SK-N-SH treated with all-trans-retinoic acid at 6 μM for 48 hours (cell line): ENCODE results near the gene CLHC1.

Experiments used
- ATAC-seq: fragments of 200-7000 bp; cut with Tn5 transposase; 3 replicates; pipeline ENCODE4 v1.9.1; 2020; ENCODE audit warnings: mild to moderate bottlenecking, moderate library complexity
- ARNTL ChIP-seq: fragments of 450-650 bp; formaldehyde crosslinking; IDR thresholded peaks from 2 replicates; pipeline ENCODE4 v1.5.0; 2020; ENCODE audit warnings: low read depth, mild to moderate bottlenecking, moderate library complexity, borderline replicate concordance
- CSDC2 ChIP-seq: fragments of 250-450 bp; sonication (Bioruptor Pico); IDR thresholded peaks from 2 replicates; pipeline ENCODE4 v1.5.0; 2020; ENCODE audit warnings: mild to moderate bottlenecking, moderate library complexity
- CSRNP3 ChIP-seq: fragments of 250-450 bp; sonication (Bioruptor Pico); IDR thresholded peaks from 2 replicates; pipeline ENCODE4 v1.5.1; 2021; ENCODE audit warnings: mild to moderate bottlenecking, moderate library complexity
- ESRRG ChIP-seq: fragments of 250-450 bp; sonication (Bioruptor Pico); IDR thresholded peaks from 2 replicates; pipeline ENCODE4 v1.6.1; 2021; ENCODE audit warnings: mild to moderate bottlenecking
- GLIS3 ChIP-seq: fragments of 250-450 bp; sonication (Bioruptor Pico); IDR thresholded peaks from 2 replicates; pipeline ENCODE4 v1.5.0; 2020; ENCODE audit warnings: mild to moderate bottlenecking, moderate library complexity
- ISL1 ChIP-seq: fragments of 250-450 bp; sonication (Bioruptor Pico); IDR thresholded peaks from 2 replicates; pipeline ENCODE4 v2.1.2; 2022; ENCODE audit warnings: mild to moderate bottlenecking, moderate library complexity
- OSR1 ChIP-seq: fragments of 250-450 bp; sonication (Bioruptor Pico); IDR thresholded peaks from 2 replicates; pipeline ENCODE4 v1.8.0; 2022; ENCODE audit warnings: moderate library complexity, mild to moderate bottlenecking, inconsistent platforms
- POU6F1 ChIP-seq: fragments of 250-450 bp; sonication (Bioruptor Pico); IDR thresholded peaks from 2 replicates; pipeline ENCODE4 v1.8.0; 2021; ENCODE audit warnings: low read depth, mild to moderate bottlenecking, moderate library complexity, borderline replicate concordance
- RARB ChIP-seq: fragments of 250-450 bp; sonication (Bioruptor Pico); IDR thresholded peaks from 2 replicates; pipeline ENCODE4 v1.8.0; 2021; ENCODE audit warnings: mild to moderate bottlenecking, moderate library complexity
- TCF4 ChIP-seq: fragments of 250-450 bp; sonication (Bioruptor Pico); IDR thresholded peaks from 2 replicates; pipeline ENCODE4 v1.8.0; 2021; ENCODE audit warnings: mild to moderate bottlenecking, moderate library complexity, borderline replicate concordance
- TOX ChIP-seq: fragments of 250-450 bp; sonication (Bioruptor Pico); IDR thresholded peaks from 2 replicates; pipeline ENCODE4 v1.8.0; 2021; ENCODE audit warnings: mild to moderate bottlenecking, moderate library complexity, borderline replicate concordance
- ZFP3 ChIP-seq: fragments of 250-450 bp; sonication (Bioruptor Pico); IDR thresholded peaks from 2 replicates; pipeline ENCODE4 v1.5.0; 2020; ENCODE audit warnings: mild to moderate bottlenecking, moderate library complexity
- ZFP30 ChIP-seq: fragments of 450-650 bp; formaldehyde crosslinking; IDR thresholded peaks from 2 replicates; pipeline ENCODE4 v1.5.0; 2022; ENCODE audit warnings: mild to moderate bottlenecking, moderate library complexity
- ZNF565 ChIP-seq: fragments of 450-650 bp; formaldehyde crosslinking; conservative IDR thresholded peaks from 2 replicates; pipeline ENCODE4 v1.5.0; 2020; ENCODE audit warnings: low read depth, mild to moderate bottlenecking, moderate library complexity
- ZNF70 ChIP-seq: fragments of 450-650 bp; formaldehyde crosslinking; IDR thresholded peaks from 2 replicates; pipeline ENCODE4 v1.5.0; 2020; ENCODE audit warnings: mild to moderate bottlenecking, moderate library complexity
- ZNF8 ChIP-seq: fragments of 450-650 bp; formaldehyde crosslinking; IDR thresholded peaks from 2 replicates; pipeline ENCODE4 v1.5.0; 2020; ENCODE audit warnings: mild to moderate bottlenecking, moderate library complexity
- TF ChIP-seq, protein P1 (sequence below): fragments of 250-450 bp; sonication (Bioruptor Pico); IDR thresholded peaks from 2 replicates; pipeline ENCODE4 v1.5.0; 2020; ENCODE audit warnings: mild to moderate bottlenecking, moderate library complexity
- TF ChIP-seq, protein P2 (sequence below): fragments of 250-450 bp; sonication (Bioruptor Pico); IDR thresholded peaks from 2 replicates; pipeline ENCODE4 v1.8.0; 2020; ENCODE audit warnings: mild to moderate bottlenecking, moderate library complexity, borderline replicate concordance

Gene CLHC1

GRCh38 chr2:55176094-55176415 is 56.0 kb downstream of the CLHC1 start:
- no peak for ATAC-seq
- TF ChIP-seq TCF4 (CRISPR knock-in tag): no peak
- no peak for TF ChIP-seq CSRNP3
- TF ChIP-seq, protein P1, sequence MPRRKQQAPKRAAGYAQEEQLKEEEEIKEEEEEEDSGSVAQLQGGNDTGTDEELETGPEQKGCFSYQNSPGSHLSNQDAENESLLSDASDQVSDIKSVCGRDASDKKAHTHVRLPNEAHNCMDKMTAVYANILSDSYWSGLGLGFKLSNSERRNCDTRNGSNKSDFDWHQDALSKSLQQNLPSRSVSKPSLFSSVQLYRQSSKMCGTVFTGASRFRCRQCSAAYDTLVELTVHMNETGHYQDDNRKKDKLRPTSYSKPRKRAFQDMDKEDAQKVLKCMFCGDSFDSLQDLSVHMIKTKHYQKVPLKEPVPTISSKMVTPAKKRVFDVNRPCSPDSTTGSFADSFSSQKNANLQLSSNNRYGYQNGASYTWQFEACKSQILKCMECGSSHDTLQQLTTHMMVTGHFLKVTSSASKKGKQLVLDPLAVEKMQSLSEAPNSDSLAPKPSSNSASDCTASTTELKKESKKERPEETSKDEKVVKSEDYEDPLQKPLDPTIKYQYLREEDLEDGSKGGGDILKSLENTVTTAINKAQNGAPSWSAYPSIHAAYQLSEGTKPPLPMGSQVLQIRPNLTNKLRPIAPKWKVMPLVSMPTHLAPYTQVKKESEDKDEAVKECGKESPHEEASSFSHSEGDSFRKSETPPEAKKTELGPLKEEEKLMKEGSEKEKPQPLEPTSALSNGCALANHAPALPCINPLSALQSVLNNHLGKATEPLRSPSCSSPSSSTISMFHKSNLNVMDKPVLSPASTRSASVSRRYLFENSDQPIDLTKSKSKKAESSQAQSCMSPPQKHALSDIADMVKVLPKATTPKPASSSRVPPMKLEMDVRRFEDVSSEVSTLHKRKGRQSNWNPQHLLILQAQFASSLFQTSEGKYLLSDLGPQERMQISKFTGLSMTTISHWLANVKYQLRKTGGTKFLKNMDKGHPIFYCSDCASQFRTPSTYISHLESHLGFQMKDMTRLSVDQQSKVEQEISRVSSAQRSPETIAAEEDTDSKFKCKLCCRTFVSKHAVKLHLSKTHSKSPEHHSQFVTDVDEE (CRISPR knock-in tag): no peak
- no peak for TF ChIP-seq RARB (CRISPR knock-in tag)
- TF ChIP-seq ZNF70 (CRISPR knock-in tag): no peak
- TF ChIP-seq ARNTL (CRISPR knock-in tag): no peak
- TF ChIP-seq, protein P2, sequence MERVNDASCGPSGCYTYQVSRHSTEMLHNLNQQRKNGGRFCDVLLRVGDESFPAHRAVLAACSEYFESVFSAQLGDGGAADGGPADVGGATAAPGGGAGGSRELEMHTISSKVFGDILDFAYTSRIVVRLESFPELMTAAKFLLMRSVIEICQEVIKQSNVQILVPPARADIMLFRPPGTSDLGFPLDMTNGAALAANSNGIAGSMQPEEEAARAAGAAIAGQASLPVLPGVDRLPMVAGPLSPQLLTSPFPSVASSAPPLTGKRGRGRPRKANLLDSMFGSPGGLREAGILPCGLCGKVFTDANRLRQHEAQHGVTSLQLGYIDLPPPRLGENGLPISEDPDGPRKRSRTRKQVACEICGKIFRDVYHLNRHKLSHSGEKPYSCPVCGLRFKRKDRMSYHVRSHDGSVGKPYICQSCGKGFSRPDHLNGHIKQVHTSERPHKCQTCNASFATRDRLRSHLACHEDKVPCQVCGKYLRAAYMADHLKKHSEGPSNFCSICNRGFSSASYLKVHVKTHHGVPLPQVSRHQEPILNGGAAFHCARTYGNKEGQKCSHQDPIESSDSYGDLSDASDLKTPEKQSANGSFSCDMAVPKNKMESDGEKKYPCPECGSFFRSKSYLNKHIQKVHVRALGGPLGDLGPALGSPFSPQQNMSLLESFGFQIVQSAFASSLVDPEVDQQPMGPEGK (CRISPR knock-in tag): no peak
- no peak for TF ChIP-seq POU6F1 (CRISPR knock-in tag)
- TF ChIP-seq ZNF8: no peak

DNA sequence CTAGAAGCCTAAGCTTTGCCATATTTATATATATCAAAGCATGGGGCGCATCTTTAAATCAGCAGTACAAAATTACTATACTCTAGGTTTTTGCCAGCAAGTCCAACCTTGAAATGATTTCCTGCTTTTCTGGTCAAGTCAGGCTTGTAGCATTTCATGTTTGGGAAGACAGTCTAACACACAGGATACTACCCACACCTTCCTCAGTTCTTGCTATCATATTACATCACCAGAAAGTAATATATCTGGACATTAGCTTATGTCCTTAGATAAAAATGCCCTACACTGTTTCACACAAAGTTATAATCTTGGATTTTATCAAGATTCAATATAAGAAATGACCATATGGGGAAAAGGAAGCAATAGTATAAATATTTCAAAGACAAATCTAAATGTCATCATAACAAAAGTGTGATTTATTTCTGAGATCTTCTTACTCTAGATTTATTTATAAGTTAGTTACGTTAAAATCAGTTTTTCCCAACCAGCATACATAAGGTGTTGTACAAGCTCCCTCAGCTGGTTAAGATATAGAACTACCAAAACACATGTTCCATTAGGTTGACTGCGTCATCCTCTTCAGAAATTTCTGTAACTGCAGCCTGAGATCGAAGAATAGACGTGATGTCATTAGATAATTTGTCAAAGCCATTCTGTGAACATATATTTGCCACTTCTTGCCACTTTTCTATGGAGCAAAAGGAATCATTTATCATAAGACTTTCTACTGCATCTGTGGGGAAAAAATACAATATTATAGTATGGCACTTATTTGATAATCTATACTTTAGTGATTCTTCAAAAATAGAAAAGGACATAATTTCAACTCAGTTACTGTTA is 56.6 kb downstream of the CLHC1 start:
- ATAC-seq: peak; percentile 93

More for the DNA sequence above, 56.6 kb downstream of the CLHC1 start:
- no peak for TF ChIP-seq TCF4 (CRISPR knock-in tag)
- no peak for TF ChIP-seq ZNF565 (CRISPR knock-in tag)
- no peak for TF ChIP-seq TOX (CRISPR knock-in tag)
- no peak for TF ChIP-seq ARNTL (CRISPR knock-in tag)
- no peak for TF ChIP-seq CSRNP3
- TF ChIP-seq ESRRG (CRISPR knock-in tag): no peak
- no peak for TF ChIP-seq ISL1 (CRISPR knock-in tag)
- TF ChIP-seq ZFP3: no peak
- TF ChIP-seq ZNF8: no peak
- TF ChIP-seq RARB (CRISPR knock-in tag): no peak
- no peak for TF ChIP-seq ZNF70 (CRISPR knock-in tag)
- no peak for TF ChIP-seq CSDC2 (CRISPR knock-in tag)
- TF ChIP-seq, protein P2 (CRISPR knock-in tag): no peak
- TF ChIP-seq OSR1: no peak
- TF ChIP-seq ZFP30 (CRISPR knock-in tag): no peak
- TF ChIP-seq, protein P1 (CRISPR knock-in tag): no peak
- TF ChIP-seq GLIS3 (CRISPR knock-in tag): no peak
- TF ChIP-seq, all 23 proteins: peak for 0
